Pulmonary artery endothelial cell (primary cell): Measurements from ENCODE around the gene STRA6. TPM values are rescaled to one million over a fixed set of nuclear protein-coding genes. Genes with fewer than 3 reads are reported as not detected.

Source experiments
- DNase-seq: peaks from one replicate; pipeline ENCODE4 v3.0.0-alpha.2; 2011; ENCODE audit warnings: low read depth, low spot score
- total RNA-seq: library from RNA; depleted of rRNA; stranded (reverse); fragments of >200 nt; gene quantifications from 2 replicates; pipeline ENCODE4 v1.2.3, GENCODE V29; 2014

The STRA6 gene
- total RNA-seq, 1 donor from 2014 or later = not detected

DNA sequence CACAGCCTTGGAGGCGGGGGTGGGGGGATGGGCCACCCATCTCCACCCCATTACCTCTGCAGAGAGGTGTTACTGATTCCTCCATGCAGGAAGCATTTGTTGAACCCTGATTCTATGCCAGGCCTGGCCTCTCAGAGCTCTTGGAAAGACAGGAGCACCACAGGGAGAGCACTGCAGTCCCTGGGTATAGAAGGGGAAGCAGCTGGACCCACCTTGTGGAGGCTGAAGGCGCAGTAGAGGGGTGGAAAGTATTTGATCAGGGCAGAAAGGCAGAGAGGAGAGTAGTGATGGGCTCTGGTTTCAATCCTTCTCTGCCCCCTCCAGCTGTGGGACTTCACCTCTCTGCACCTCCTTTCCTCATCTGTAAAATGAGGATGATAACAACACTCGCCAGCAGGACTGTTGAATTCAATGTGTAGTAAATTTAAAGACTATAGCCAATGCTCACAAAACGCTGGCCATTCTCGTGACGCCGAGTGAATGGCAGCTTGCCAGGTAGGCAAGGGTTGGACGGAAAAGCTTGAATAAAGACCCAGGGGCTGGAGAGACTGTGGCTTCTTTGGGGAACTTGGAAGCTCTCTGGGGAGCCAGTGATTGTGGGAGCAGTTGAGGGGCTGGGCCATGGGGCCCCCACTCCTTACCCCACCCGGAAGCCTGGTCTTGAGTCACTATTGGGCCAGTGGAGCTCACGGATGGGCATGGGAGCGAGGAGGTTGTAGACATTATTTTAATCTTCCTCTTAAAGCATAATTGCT is 25.6 kb upstream of the STRA6 start:
- DNase-seq = no peak

DNA sequence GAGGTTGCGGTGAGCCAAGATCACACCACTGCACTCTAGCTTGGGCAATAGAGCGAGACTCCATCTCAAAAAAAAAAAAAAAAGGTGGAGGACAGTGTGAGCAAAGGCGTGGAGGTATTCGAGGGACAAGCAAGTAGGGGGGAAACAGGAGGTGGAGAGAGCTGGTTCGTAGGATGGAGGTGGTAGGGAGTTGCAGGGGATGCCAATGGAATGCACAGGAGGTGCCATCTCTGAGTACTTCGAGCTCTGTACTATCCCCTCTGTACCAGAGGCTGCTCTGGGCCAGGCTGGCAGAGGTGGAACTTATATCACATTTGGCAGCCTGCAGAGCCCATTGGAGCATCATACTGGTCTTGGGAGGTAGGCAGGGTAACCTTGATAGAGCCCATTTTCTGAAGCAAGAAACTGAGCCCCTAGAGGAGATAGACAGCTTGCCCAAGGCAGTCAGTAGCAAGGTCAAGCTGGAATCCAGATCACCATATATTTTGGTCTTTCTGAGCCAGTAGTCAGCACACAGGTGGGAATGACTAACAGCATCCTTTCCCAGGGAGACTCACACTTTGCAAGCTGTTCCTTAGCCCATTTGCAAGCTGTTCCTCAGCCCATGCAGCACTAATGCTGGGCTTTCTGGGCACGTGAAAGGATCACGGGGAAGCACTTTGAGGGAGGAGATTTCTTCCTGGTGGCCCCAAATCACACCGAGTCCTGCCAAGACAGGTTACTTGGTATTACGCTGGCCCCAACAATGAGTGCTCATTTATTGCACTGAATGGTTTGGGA is 24.4 kb upstream of the STRA6 start:
- no peak for DNase-seq

DNA sequence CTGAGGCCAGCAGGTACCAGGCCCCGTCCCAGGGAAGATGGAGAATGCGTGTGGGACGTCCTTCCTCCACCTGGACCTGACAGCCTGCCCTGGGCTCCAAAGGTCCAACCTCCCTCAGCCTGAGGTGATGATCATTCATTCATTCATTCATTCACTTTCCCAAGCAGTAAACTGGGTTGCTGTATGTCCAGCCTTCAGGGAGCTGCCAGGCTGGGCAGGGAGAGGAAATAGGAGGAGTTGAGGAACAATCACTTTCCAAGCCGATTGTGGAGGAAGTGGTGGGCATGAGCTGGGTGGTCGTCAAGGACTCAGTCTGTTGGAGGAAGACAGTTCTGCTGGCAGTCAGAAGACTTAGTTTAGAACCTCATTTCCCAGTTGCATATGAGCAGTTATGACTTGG is 23.3 kb upstream of the STRA6 start:
- no peak for DNase-seq

DNA sequence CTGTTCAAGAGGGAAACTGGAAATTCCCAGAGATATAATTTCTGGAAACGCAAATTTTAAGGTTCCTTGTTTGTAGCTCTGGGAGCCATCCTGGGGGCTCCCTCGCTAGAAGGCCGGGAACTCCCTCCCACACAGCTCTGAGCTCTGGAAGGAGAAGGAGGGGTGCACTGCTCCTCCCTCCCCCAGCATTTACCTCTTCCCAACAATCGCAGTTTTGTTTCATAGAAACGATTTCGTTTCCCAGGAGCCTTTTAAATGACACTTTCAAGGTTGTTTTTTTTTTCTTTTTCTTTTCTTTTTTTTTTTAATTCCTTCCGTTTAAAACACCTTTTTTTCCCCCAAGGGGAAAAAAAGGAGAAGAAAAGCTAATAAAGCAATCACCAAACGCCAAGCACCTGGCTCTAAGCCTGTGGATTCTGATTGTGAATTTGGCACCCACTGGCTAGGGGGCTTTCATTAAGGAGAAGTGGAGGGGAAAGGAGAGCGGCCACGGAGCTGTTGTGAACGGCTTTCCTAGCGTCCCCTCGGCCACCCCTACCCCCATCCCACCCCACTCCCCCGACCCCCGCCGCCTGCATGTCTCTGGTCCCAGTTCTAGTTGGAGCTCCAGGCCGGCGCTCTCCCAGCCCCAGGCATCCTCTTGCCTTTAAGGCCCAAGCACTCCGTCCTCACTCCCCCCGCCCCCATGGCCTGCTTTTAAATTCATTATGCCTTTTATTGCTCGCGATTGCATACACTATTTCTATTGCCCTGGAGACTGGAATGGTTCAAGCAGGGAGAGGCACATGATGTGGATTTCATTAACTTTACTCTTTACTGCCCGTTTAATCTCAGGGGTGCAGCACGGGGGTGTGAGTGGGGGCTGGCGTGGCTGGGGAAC is 19.9 kb upstream of the STRA6 start:
- no peak for DNase-seq

DNA sequence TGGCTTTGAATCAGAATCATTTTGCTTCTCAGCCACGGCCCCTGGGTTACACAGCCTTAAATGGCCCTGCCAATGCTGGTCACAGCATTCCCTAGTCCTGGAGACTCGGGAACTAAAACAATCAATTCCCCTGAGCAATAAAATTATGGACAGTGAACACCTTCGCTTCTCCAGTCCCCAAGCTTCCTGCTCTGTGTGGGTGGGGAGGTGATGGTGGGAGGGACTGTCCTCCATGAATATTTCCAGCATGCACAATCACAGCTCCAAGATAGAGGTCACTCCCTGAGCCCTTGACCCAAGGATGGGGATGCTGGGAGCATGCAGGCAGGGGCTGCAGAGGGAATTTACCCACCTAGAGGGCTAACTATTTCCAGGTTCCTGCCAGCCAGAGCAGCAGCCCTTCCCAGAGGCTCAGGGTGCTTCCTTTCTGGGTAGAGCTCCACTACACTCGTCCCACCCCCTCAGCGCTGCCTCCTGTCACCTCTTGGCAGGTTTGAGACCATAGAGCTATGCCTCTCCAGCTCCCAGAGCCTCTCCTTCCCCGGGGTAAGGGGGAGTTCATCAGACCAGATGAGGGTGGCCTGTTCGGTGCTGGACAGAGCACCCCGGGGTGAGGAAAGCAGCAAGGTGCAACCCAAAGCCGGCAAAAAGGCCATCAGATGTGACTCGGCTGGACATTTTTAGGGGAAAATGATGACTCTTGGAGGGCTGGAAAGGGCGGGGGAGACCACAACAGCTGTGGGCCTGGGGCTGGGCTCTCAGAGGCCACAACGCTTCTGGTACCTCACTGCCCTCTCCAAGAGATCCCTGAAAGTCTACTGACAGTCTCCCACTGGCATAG is 19.0 kb upstream of the STRA6 start:
- no peak for DNase-seq

DNA sequence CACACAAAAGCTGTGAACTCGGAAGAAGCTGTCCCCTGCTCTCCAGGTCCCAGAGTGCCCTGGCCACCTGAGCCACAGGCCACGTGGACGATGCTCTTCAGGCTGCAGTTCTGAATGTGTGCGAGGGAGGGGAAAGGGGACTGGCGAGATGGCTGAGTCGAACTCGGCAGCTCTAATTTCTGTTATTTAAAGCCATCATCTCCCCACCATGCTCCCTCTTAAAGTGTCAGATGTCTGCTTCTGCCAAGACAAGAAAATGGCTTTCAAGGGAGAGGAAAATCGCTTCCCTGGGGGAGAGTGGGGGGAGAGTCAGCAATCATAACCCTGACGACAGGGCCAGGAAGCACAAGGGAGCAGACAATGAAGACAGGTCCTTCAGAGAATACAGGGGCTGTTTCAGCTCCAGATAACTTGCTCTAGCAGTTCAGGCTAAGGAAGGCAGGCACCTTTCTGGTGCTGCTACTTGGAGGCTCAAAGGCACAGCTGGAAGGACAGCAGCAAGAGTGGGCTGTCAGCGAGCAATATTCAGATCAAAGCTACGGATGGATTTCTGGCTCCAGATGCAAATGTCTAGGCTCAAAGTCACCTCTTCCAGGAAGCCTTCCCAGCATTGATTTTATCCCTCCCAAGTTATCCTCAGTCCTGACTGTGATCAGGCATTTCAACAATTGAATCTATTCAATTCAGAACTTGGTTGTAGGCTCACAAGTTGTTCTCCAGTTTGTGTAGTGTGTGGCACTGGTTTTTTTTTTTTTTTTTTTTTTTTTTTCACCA is 18.1 kb upstream of the STRA6 start:
- DNase-seq = no peak

DNA sequence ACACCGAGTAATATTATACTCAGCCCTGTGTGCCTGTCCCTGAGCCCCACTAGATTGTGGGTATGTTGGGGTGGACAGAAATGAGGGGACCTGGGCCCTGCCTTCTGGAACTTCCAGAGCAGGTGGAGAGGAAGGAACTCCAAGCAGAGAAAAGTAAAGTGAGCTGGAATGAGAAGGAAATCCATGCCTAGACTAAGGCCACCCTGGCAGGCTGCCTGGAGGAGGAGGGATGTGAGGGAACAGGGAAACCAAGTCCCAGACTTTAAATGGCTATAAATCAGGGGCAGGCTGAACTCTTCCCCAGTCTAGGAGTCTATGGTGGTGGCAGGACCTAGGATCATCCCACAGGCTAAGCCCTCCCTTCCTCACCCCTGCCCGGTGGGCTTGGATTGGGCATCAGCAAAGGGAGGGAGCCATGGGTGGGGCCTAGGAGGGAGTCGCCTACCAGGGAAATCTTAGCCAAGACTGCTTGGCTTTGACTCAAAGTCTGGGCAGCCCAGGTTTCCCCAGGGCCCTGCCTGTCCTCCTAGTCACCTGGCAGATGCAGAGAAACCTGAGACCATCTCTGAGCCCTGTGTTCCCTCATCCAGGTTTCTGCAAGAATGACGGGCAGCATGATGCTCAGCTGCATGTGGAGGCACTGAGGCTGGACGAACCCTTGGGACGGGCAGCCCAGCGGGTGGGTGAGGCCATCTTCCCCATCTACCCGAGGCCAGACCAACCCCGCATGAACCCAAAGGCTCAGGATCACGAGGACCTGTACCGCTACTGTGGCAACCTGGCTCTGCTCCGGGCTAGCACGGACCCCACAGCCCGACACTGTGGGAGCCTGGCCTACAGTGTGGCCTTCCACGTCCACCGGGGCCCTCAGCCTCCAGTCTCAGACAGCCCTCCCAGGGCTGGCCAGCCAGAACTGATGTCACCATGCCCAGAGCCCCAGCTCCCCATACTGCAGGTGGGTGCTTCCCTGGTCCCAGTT is 15.6 kb upstream of the STRA6 start:
- DNase-seq = no peak

DNA sequence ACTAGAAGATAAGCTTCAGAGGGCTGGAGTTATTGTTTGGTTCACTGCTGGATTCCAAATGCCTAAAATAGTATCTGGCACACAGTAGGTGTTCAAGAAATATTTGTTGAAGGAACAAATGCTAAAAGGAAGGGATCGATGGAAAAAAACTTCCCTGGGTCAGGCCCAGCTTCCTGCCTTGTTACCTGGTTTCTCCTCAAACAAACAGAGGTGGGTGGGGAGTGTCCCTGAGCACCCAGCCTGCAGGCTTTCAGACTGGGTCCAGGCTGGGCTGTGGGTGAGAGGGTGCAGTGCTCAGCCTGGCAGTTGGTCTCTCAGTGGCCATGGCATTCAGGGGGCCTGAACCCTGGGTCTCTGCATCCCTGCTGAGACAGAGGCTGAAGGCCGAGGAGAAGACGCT is 14.4 kb upstream of the STRA6 start:
- DNase-seq = no peak

DNA sequence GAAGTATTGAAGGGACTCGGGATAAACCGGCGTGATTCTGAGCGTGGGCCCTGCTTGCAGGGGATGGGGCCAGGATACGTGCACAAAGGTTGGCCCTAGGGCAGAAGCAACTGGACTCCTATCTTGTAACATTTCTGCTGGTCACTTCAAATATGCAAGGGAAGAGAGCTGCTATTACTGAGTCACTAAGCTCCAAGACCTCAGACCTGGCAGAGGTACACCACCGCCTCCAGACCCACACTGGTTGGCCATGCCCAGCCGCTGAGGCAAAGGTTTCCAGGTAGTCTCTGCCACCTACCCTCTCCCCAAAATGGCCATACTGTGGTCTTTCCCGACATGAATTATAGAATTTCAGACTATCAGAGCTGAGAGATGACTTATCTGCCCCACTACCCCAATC is 13.4 kb upstream of the STRA6 start:
- no peak for DNase-seq

DNA sequence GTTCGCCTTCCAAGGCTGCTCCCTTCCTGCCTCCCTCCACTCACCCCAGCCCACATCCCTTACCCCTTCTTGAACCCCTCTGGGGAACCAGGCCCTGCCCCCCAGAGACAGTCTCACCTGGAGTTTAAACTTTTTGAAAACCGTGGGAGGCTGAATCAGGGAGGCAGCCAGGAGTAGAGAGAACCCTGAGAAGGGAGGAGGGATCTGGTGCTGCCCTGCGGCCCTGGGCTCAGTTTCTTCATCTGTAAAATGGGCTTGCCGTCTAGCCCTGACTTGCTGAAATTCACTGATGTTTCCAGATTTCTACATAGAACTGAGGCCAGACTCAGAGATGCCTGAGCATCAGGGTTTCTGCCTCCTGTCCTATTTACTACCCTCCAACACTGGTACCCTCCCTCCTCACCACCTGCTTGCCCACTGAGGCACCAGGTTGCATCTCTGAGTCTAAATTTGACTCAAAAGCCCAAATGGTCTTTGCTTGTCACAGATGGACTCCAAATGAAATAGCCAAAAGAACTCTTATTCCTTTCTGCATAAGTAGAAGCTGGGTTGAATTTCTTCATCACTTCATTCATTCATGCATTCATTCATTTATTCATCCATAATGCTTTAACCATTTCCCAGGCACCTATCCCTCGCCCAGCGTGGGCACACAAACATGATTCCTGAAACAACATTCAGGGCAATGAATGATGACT is 11.9 kb upstream of the STRA6 start:
- no peak for DNase-seq

DNA sequence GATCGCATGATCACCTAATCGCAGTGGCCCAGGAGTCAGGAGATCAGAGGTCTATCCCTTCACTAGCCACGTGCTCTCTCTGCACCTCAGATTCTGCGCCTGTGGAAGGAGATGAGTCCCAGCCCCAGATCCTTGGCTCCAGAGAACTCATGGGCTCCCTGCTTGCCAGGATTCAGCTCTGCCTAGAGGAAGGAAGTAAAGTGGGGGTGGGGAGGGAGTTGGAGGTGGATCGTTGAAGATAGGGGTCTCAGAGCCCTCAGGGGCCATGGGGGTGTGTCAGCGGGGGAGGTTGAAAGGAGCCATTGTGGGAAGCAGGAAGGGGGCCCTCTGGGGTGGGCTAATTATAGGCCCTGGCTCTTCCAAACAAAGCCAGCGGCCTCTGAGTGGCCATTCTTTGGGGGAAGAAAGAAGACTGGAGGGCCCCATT is 11.3 kb upstream of the STRA6 start:
- DNase-seq = no peak

DNA sequence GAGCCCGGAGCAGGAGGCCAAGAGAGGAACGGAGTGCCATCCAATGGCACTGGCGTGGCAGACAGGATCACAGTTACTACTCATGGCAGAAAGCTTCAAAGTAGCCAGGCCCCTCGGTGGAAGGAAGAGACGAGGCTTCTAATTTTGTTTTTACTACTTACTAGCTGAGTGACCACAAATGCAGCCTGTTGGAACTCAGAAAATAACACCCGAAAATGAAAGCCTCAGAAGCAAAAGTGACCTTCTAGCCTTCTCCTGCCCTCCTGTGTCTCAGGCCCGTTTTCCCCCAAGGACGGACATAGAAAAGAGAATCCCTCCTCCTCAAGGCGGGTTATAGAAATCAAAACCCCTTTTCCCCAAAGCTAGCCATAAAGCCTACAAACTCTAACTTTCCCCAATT is 9.9 kb upstream of the STRA6 start:
- no peak for DNase-seq

DNA sequence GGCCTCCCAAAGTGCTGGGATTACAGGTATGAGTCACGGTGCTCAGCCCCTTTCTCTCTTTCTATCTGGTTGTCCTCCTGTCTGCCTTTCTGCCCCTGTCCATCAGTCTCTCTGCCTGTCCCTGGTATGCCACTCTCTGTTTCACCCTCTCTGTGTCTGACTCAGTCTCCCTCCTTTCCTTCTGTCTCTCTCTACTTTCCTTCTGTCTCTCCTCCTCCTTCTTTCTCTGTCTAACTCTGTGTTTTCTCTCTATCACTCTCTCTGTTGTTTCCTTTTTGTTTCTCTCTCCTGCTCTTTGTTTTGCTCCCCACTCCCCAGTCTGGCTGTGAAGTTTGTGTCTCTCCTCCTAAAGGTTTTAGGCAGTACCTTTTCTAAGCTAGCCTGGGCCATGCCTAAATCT is 9.1 kb upstream of the STRA6 start:
- no peak for DNase-seq

DNA sequence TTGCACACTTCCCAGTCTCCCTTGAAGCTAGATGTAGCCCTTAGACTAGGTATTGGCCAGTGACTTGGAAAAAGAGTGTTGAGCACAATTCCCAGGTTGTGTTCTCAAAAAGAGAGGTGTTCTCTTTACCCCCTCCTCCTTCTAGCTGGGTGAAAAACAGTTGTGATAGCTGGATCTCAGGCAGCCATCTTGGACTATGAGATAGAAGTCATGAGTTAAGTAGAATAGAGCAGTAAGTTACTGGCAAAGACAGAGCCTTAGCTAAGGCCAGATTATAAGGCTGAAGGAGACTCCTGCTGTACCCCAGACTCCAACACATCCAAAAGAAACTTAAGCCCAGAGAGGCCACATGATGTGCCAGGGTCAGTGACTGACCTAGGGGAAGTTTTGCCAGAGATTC is 8.1 kb upstream of the STRA6 start:
- DNase-seq = no peak

DNA sequence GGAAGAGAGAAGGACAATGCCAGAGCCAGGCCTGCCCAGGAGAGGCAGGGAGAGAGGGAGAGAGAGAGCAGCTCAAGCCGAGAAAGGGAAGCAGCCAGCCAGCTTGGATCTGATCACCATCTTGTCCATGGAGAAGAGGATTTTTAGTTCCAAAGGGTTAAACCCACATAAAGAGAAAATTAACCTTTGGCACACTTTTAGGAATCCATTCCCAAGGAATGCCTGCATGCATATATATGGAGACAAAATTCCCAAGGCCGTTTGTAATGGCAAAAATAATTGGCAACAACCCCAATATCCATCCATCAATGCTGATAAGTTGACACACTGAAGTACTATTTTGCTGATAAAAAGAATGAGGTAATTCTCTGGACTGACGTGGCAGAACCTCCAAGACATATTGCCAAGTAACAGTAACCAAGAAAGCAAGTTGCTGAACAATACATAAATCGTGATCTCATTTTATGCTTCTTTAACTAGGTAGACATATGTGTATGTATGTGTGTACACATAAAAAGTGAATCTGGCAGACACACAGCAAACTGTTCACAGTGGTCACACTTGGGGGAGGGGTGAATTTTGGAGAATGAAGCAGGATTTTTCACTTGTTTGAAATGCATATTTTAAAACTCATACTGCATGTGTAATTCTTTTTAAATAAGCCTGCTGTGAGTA is 7.5 kb upstream of the STRA6 start:
- peak; percentile 75 for DNase-seq

DNA sequence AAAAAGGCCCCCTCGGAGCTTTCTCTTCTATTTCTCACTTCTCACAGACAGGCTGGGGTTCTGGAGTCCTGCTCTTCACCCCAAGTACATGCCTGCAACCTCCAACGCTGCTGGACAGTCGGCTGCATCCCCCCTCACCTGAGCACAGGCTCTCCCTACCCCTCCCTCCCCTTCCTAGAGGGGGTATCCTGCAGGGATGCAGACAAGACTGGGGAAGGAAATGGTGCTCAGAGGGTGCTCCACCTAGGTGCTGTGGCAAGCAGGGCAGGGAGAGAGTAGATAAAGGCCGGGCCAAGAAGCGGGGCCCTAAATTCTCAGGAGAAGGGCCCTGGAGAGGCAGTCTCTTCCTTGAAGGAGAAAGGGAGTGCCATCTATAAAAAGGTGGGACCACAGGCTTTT is 7.0 kb upstream of the STRA6 start:
- no peak for DNase-seq

DNA sequence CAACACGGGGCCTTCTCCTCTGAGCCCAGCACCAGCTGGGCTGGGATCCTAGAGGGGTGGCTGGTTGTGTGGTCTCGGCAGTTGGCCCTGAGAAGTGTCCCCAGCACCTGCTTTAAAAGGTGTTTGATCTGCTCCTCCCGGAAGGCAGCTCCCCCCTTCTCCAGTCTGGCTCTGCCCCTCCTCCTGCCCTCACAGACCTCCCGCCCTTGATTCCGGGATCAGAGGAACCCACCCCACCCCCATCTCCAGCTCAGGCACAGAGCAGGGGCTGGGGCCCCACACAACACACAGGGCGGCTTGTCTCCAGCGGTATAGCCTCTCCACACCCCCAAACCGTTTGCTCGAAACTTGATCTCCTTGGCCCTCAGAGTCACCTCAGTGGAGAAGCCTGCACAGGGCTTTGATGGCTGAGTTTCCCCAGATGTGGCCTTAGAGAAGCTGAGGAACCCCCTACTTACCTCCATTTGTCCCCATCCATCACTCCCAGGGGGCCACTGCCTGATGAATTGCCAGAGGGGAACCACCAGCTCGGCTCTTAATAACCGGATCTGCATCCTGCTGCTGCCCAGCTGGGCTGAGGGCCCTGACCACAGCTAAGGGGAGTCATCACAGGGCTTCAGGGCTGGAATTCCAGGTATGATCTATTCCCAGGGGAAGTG is 6.4 kb upstream of the STRA6 start:
- no peak for DNase-seq
